Parathyroid adenoma (tissue), 2 donors: Measurements from ENCODE around the gene SAC3D1.

ENCODE experiments used
- H2AFZ ChIP-seq: fragments of 300-600 bp; sonication (generic); one replicate; pipeline ENCODE4 v1.7.0; 2017; ENCODE audit warnings: antibody characterized with exemption, mild to moderate bottlenecking
- H3K27ac ChIP-seq: fragments of 300-600 bp; sonication (generic); one replicate; pipeline ENCODE4 v1.7.0; 2017
- H3K27me3 ChIP-seq: fragments of 300-600 bp; sonication (generic); one replicate; pipeline ENCODE4 v1.7.0; 2017; ENCODE audit warnings: low read length; ENCODE audit not compliant: control insufficient read depth, insufficient read depth
- H3K36me3 ChIP-seq: fragments of 300-600 bp; sonication (generic); one replicate; pipeline ENCODE4 v1.7.0; 2017; ENCODE audit warnings: low read length; ENCODE audit not compliant: control insufficient read depth, insufficient read depth
- H3K4me1 ChIP-seq: fragments of 300-600 bp; sonication (generic); one replicate; pipeline ENCODE4 v1.7.0; 2017; ENCODE audit warnings: control low read depth
- H3K4me2 ChIP-seq: fragments of 300-600 bp; sonication (generic); one replicate; pipeline ENCODE4 v1.7.0; 2017; ENCODE audit warnings: low read length
- H3K4me3 ChIP-seq: fragments of 300-600 bp; sonication (generic); one replicate; pipeline ENCODE4 v1.7.0; 2017; ENCODE audit warnings: low read depth, low read length
- H3K79me2 ChIP-seq: fragments of 300-600 bp; sonication (generic); one replicate; pipeline ENCODE4 v1.7.0; 2017; ENCODE audit warnings: control low read depth
- H3K9ac ChIP-seq: fragments of 300-600 bp; sonication (generic); one replicate; pipeline ENCODE4 v1.7.0; 2017; ENCODE audit warnings: mild to moderate bottlenecking
- H3K9me3 ChIP-seq: fragments of 300-600 bp; sonication (generic); one replicate; pipeline ENCODE4 v1.7.0; 2017; ENCODE audit warnings: low read length; ENCODE audit not compliant: control insufficient read depth
- TF ChIP-seq, protein P1 (sequence below): fragments of 300-600 bp; sonication (generic); IDR thresholded peaks from one replicate; pipeline ENCODE4 v1.7.0; 2017; ENCODE audit warnings: antibody characterized with exemption, mild to moderate bottlenecking
- donor health status: primary hyperparathyroidism.

The SAC3D1 gene

DNA sequence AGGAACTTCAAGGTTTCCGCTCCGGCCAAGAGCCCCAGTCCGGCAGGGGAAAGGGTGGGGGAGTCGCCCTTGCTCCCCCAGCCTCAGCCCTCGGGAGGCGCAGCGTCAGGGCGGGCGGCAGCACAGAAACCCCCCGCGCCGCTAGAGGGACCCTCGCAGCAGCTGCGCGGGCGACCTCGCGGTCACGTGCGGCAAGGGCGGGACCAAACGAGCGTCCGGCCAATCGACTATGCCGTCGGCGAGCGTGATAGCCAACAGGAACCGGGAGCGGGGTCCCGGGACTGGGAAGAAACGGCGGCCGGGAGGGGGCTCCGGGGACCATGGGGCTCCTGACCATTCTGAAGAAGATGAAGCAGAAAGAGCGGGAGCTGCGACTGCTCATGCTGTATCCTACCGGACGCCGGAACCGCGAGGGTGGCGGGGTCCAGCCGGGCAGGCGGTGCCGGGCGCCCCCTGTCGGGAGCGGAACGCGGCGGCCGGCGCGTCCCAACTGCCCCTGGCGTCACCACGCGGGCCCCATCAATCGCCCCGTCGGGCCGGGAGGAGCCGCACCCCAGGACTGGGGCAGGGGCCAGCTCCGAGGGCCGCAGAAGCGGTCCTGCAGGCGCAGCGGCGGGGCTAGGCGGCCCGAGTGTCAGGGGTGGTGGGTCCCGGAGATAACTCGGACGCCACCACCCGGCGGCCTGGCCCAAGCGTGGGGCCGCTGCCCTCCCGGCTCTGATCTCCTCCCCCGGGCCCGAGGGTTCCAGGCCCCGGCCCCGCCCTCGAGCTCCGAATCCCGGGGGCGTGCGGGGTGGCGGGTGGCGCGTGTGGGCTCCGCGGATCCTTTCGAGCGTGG, 26.9 kb upstream of the SAC3D1 start, which contains the start of gene ARL2:
ARL2 (plus strand) TSS at position 273 of the 838 bp plus-strand sequence; CDS start at position 321, 48 bp downstream.
- Histone ChIP-seq H3K79me2 (peaks cover 7% of the 10 kb centered on the region), H3K9ac (no peak within 1 kb of the TSS), H3K9me3 (no peaks in the 10 kb centered on the region), H3K27me3 (no peaks in the 10 kb centered on the region), H2AFZ (peak within 1 kb of the TSS; percentile 94), H3K4me3 (peak within 1 kb of the TSS; percentile 66), H3K4me1 (no peaks in the 10 kb centered on the region), H3K27ac (peak within 1 kb of the TSS; percentile 97), H3K4me2 (peak within 1 kb of the TSS; percentile 84), H3K36me3 (no peaks in the 10 kb centered on the region)
- TF ChIP-seq, protein P1, sequence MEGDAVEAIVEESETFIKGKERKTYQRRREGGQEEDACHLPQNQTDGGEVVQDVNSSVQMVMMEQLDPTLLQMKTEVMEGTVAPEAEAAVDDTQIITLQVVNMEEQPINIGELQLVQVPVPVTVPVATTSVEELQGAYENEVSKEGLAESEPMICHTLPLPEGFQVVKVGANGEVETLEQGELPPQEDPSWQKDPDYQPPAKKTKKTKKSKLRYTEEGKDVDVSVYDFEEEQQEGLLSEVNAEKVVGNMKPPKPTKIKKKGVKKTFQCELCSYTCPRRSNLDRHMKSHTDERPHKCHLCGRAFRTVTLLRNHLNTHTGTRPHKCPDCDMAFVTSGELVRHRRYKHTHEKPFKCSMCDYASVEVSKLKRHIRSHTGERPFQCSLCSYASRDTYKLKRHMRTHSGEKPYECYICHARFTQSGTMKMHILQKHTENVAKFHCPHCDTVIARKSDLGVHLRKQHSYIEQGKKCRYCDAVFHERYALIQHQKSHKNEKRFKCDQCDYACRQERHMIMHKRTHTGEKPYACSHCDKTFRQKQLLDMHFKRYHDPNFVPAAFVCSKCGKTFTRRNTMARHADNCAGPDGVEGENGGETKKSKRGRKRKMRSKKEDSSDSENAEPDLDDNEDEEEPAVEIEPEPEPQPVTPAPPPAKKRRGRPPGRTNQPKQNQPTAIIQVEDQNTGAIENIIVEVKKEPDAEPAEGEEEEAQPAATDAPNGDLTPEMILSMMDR = peak; percentile 79

DNA sequence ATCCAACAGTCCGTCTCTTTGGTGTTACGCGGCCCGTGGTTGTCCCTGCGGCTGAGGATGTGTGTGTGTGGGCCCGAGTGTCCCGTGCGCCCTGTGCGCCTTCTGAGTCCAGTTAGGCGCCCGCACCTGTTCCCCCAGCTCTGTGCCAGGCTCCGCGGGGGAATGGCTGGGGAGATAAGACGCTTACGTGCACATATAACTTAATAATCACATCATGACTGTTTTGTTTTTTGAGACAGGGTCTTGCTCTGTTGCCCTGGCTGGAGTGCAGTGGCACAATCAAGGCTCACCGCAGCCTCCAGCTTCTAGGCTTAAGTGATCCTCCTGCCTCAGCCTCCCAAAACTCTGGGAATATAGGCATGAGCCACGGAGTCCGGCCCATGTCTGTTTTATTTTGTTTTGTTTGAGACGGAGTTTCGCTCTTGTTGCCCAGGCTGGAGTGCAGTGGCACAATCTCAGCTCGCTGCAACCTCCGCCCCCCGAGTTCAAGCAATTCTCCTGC, 26.2 kb upstream of the SAC3D1 start:
- H3K27ac ChIP-seq = peak overlapping the region; percentile 97
- no peaks in the 10 kb centered on the region for H3K9me3 ChIP-seq
- peaks cover 7% of the 10 kb centered on the region for H3K79me2 ChIP-seq
- no peaks in the 10 kb centered on the region for H3K27me3 ChIP-seq
- no peaks in the 10 kb centered on the region for H3K4me1 ChIP-seq
- TF ChIP-seq, protein P1 = no peak
- H3K9ac ChIP-seq = no peak overlapping the region
- peak overlapping the region; percentile 94 for H2AFZ ChIP-seq
- H3K4me3 ChIP-seq = peak overlapping the region; percentile 66
- H3K36me3 ChIP-seq = no peaks in the 10 kb centered on the region
- peak overlapping the region; percentile 84 for H3K4me2 ChIP-seq

DNA sequence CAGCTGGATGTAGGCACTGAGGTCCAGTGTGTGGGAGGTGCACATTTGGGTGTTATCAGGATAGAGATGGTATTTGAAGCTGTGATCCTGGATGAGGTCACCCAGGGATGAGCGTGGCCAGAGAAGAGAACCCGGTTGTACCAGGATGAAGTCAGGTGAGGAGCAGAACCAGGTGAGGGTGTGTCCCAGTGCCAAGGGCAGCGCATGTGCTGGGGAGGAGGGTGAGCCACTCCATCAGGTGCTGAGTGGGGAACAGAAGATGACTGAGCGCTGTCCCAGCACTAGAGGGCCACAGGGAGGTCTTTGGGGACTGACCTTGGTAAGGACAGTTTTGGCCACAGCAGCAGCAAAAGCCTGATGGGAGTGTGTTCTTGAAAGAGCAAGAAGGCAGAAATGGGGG, 24.3 kb upstream of the SAC3D1 start:
- peaks cover 7% of the 10 kb centered on the region for H3K79me2 ChIP-seq
- no peaks in the 10 kb centered on the region for H3K4me1 ChIP-seq
- H3K27ac ChIP-seq = no peak overlapping the region
- H3K4me2 ChIP-seq = no peak overlapping the region
- no peaks in the 10 kb centered on the region for H3K27me3 ChIP-seq
- no peak overlapping the region for H3K9ac ChIP-seq
- no peak overlapping the region for H2AFZ ChIP-seq
- H3K36me3 ChIP-seq = no peaks in the 10 kb centered on the region
- H3K4me3 ChIP-seq = no peak overlapping the region
- TF ChIP-seq, protein P1 = no peak
- no peaks in the 10 kb centered on the region for H3K9me3 ChIP-seq

DNA sequence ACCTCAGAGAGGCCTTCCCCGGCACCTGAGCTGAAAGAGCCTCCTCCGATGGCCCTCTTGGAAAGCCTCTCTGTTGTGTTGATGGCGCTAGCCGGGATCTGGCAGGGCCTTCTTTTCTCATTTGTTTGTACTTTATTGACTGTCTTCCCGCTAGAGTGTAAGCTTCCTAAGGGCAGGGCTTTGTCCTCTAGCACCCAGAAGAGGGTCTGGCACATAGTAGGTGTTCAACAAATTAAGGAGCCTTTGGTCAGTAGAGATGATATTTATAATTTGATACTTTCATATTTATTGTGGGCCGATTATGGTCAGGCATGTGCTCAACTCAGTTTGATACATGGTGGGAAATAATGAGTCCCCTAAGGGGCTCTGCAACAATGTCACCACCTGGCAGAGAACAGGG, 23.1 kb upstream of the SAC3D1 start:
- Histone ChIP-seq H3K27ac (no peak overlapping the region), H3K4me3 (no peak overlapping the region), H3K4me2 (no peak overlapping the region), H3K4me1 (no peaks in the 10 kb centered on the region), H3K27me3 (no peaks in the 10 kb centered on the region), H3K9ac (no peak overlapping the region), H3K79me2 (peaks cover 7% of the 10 kb centered on the region), H2AFZ (no peak overlapping the region), H3K36me3 (no peaks in the 10 kb centered on the region), H3K9me3 (no peaks in the 10 kb centered on the region)
- TF ChIP-seq, protein P1 = no peak
